Liver (tissue), 3 donors: Measurements from ENCODE around the gene HPCAL1.

Experiments
- CTCF ChIP-seq: fragments of 150-350 bp; IDR thresholded peaks from 2 replicates; pipeline ENCODE4 v1.5.1; 2017; ENCODE audit warnings: improper control_type of control experiment, low read depth, low read length; ENCODE audit not compliant: missing input control
- GABPA ChIP-seq, 2 donors: IDR thresholded peaks in 1 of 2; conservative IDR thresholded peaks in 1 of 2; 2 replicates each; pipeline ENCODE4 v1.6.1; 2016; ENCODE audit warnings: antibody characterized with exemption in 2 of 2, mild to moderate bottlenecking in 1 of 2, moderate library complexity in 1 of 2
- RAD21 ChIP-seq, 2 donors: IDR thresholded peaks; 2 replicates each; pipeline ENCODE4 v1.6.1; 2016; ENCODE audit warnings: antibody characterized with exemption in 2 of 2, mild to moderate bottlenecking in 2 of 2
- REST ChIP-seq: IDR thresholded peaks from 2 replicates; pipeline ENCODE4 v1.6.1; 2016; ENCODE audit warnings: antibody characterized with exemption, mild to moderate bottlenecking
- TAF1 ChIP-seq: conservative IDR thresholded peaks from 2 replicates; pipeline ENCODE4 v1.6.1; 2016; ENCODE audit warnings: antibody characterized with exemption, mild to moderate bottlenecking
- TF ChIP-seq, protein P1 (sequence below): IDR thresholded peaks from 2 replicates; pipeline ENCODE4 v1.6.1; 2016; ENCODE audit warnings: antibody characterized with exemption
- TF ChIP-seq, protein P2 (sequence below): IDR thresholded peaks from 2 replicates; pipeline ENCODE4 v1.6.1; 2016; ENCODE audit warnings: antibody characterized with exemption
- donor health status: healthy.
- donor health status: healthy.

- TF ChIP-seq, protein P1, sequence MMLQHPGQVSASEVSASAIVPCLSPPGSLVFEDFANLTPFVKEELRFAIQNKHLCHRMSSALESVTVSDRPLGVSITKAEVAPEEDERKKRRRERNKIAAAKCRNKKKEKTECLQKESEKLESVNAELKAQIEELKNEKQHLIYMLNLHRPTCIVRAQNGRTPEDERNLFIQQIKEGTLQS = no peak
- TF ChIP-seq TAF1 (no peak), CTCF (no peak), GABPA (IDR thresholded peaks at IDR 0.05 in 1 of 2, conservative IDR thresholded peaks at IDR 0.05 in 1 of 2) (no peak), RAD21 (IDR thresholded peaks at IDR 0.05) (no peak), REST (no peak)
- TF ChIP-seq, protein P2, sequence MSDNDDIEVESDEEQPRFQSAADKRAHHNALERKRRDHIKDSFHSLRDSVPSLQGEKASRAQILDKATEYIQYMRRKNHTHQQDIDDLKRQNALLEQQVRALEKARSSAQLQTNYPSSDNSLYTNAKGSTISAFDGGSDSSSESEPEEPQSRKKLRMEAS = no peak
Measured at GRCh38 chr2:10350761-10351160, 48.1 kb downstream of the HPCAL1 start.
